K562 (cell line): ENCODE measurements around the gene HDAC7. TPM values are rescaled to one million over a fixed set of nuclear protein-coding genes. Genes with fewer than 3 reads are reported as not detected.

ENCODE experiments used
- ATAC-seq: fragments of 200-7000 bp; cut with Tn5 transposase; 3 replicates; pipeline ENCODE4 v1.9.1; 2020; ENCODE audit warnings: moderate library complexity
- BruUV-seq: library from RNA; stranded (reverse); fragments of 400-500 nt; replicated peaks from 2 replicates; lab custom pipeline; 2021; lab: Mats Ljungman, UMichigan
- CTCF ChIA-PET: fragments of 300-600 bp; formaldehyde crosslinking; extraction: SDS; loops from one replicate; lab custom pipeline; 2021; ENCODE audit warnings: low intra/inter-chr PET ratio; lab: Yijun Ruan, JAX
- POLR2A ChIA-PET: fragments of 300-600, 350-650 bp; sonication (Branson Sonifier 250); formaldehyde crosslinking; extraction: SDS; loops from one replicate; lab custom pipeline; 2021; ENCODE audit warnings: antibody characterized with exemption, inconsistent platforms; lab: Yijun Ruan, JAX
- DNase-seq, 4 experiments: peaks; one replicate each; pipeline versions ENCODE4 v3.0.0 to v3.0.0-alpha.2; 2011 to 2018; ENCODE audit warnings: low spot score in 3 of 4, mixed read lengths in 3 of 4; ENCODE audit errors: extremely low read depth in 1 of 4
- FAIRE-seq: peaks from 2 replicates; lab custom pipeline; 2011; peaks lifted over from hg19 to GRCh38; lab: Jason Lieb, UNC
- H2AFZ ChIP-seq: 2 replicates; pipeline ENCODE4 v1.6.0; 2011; ENCODE audit warnings: low read depth, low read length, control low read depth, inconsistent platforms
- H3K27ac ChIP-seq: fragments of 200-600 bp; 3 replicates; pipeline ENCODE4 v1.8.0; 2011; ENCODE audit warnings: low read depth, mild to moderate bottlenecking, control low read depth, inconsistent platforms, low read length, moderate library complexity, mixed read lengths; ENCODE audit errors: extremely low read depth
- H3K27me3 ChIP-seq, 2 experiments: fragments of 300-600 bp in 1 of 2; 2 replicates in 1 of 2; 3 replicates in 1 of 2; pipeline versions ENCODE4 v1.6.0 to v1.8.0; 2011; ENCODE audit warnings: inconsistent platforms in 2 of 2, low read length in 2 of 2, mild to moderate bottlenecking in 1 of 2, mixed read lengths in 1 of 2, moderate library complexity in 1 of 2; ENCODE audit not compliant: control insufficient read depth in 2 of 2, insufficient read depth in 2 of 2
- H3K36me3 ChIP-seq: fragments of 300-600 bp; 3 replicates; pipeline ENCODE4 v1.8.0; 2011; ENCODE audit warnings: mild to moderate bottlenecking, low read length, inconsistent platforms; ENCODE audit not compliant: control insufficient read depth, insufficient read depth
- H3K4me1 ChIP-seq, 2 experiments: fragments of 200-600 bp in 1 of 2; replicated peaks in 1 of 2; 2 replicates in 1 of 2; 3 replicates in 1 of 2; pipeline versions ENCODE4 v1.5.1 to v1.8.0; 2011; ENCODE audit warnings: inconsistent platforms in 2 of 2, low read length in 2 of 2, mild to moderate bottlenecking in 1 of 2, mixed read lengths in 1 of 2, moderate library complexity in 1 of 2; ENCODE audit not compliant: control insufficient read depth in 2 of 2, insufficient read depth in 2 of 2
- H3K4me2 ChIP-seq: 2 replicates; pipeline ENCODE4 v1.6.1; 2011; ENCODE audit warnings: low read length, control low read depth, inconsistent platforms, mixed read lengths; ENCODE audit not compliant: insufficient read depth
- H3K4me3 ChIP-seq: fragments of 200-600 bp; sonication (generic), shearing (Covaris generic); 2 replicates; pipeline ENCODE4 v1.5.1; 2016; ENCODE audit warnings: control low read depth, inconsistent platforms
- H3K79me2 ChIP-seq: fragments of 200-600 bp; 3 replicates; pipeline ENCODE4 v1.8.0; 2011; ENCODE audit warnings: low read length, inconsistent platforms; ENCODE audit not compliant: control insufficient read depth, insufficient read depth
- H3K9ac ChIP-seq, 2 experiments: 2 replicates each; pipeline versions ENCODE4 v1.6.0 to v1.6.1; 2011; ENCODE audit warnings: low read depth in 2 of 2, low read length in 2 of 2, control low read depth in 1 of 2, inconsistent platforms in 1 of 2, mild to moderate bottlenecking in 1 of 2, mixed read lengths in 1 of 2; ENCODE audit not compliant: insufficient read depth in 1 of 2
- H3K9me1 ChIP-seq: one replicate; pipeline ENCODE4 v1.6.0; 2011; ENCODE audit warnings: inconsistent platforms, mild to moderate bottlenecking, low read length, moderate library complexity; ENCODE audit not compliant: control insufficient read depth, insufficient read depth
- H3K9me3 ChIP-seq: replicated peaks from 2 replicates; pipeline ENCODE4 v1.5.1; 2011; ENCODE audit warnings: low read depth, low read length, inconsistent platforms; ENCODE audit not compliant: control insufficient read depth, insufficient read depth
- H4K20me1 ChIP-seq: replicated peaks from 2 replicates; pipeline ENCODE4 v1.6.1; 2011; ENCODE audit warnings: low read length, inconsistent platforms, mixed read lengths; ENCODE audit not compliant: control insufficient read depth, insufficient read depth
- CBX3 ChIP-seq, 2 experiments: IDR thresholded peaks; 1 replicate in 1 of 2; 2 replicates in 1 of 2; pipeline ENCODE4 v1.6.1; 2012; ENCODE audit warnings: inconsistent platforms in 2 of 2, low read length in 2 of 2, borderline replicate concordance in 1 of 2, control low read depth in 1 of 2
- HNRNPK ChIP-seq: fragments of 200-400 bp; formaldehyde crosslinking; IDR thresholded peaks from one replicate; pipeline ENCODE4 v1.6.1; 2018; ENCODE audit warnings: mild to moderate bottlenecking, low read depth, low read length; ENCODE audit not compliant: poor library complexity, severe bottlenecking
- KAT2B ChIP-seq: IDR thresholded peaks from one replicate; pipeline ENCODE4 v1.6.1; 2012; ENCODE audit warnings: low read depth, mild to moderate bottlenecking, control low read depth, inconsistent platforms, low read length, moderate library complexity
- NFE2 ChIP-seq: IDR thresholded peaks from 2 replicates; pipeline ENCODE4 v1.6.1; 2014; ENCODE audit warnings: antibody characterized with exemption, low read depth
- NKRF ChIP-seq: fragments of 450-650 bp; IDR thresholded peaks from 2 replicates; pipeline ENCODE4 v1.6.1; 2016; ENCODE audit warnings: borderline replicate concordance
- SNAPC5 ChIP-seq: fragments of 250-450 bp; sonication (Bioruptor Pico); IDR thresholded peaks from 2 replicates; pipeline ENCODE4 v1.8.0; 2021; ENCODE audit warnings: moderate library complexity, mild to moderate bottlenecking, inconsistent platforms
- ZNF766 ChIP-seq: fragments of 200-800 bp; sonication (Bioruptor generic); conservative IDR thresholded peaks from 2 replicates; pipeline ENCODE4 v1.6.1; 2016; ENCODE audit warnings: missing genetic modification characterization, missing compliant biosample characterization
- WGBS: fragments of 100-300 bp; shearing (Covaris generic); methylation state at CpG from one replicate; pipeline ENCODE4 v1.1.6; 2016; ENCODE audit warnings: low coverage, mixed read lengths; ENCODE audit not compliant: insufficient coverage; ENCODE audit errors: missing lambda C conversion rate; 5-methylcytosine and 5-hydroxymethylcytosine counted together
- in situ Hi-C: fragments of 300-500 bp; cut with MboI; formaldehyde crosslinking; loops from 4 replicates; pipeline ENCODE4 v1.15.0; 2018; ENCODE audit warnings: inconsistent platforms, mixed read lengths
- intact Hi-C: fragments of 100-400 bp; cut with micrococcal nuclease; formaldehyde crosslinking; loops from 2 replicates; pipeline ENCODE4 v1.14.2; 2022
- polyA plus RNA-seq, 8 experiments: library from polyadenylated mRNA; depleted of rRNA in 4 of 8; stranded (reverse) in 5 of 8; unstranded in 3 of 8; fragments of >200 nt; fragmentation: Nextera tagmentation in 2 of 8; fragmentation: Illumina TruSeq in 1 of 8; extraction: Ambion mirVana in 2 of 8; extraction: Trizol in 1 of 8; gene quantifications; 2 replicates each; pipeline versions ENCODE4 v1.2.1 to v1.2.3, GENCODE V29; 2011 to 2014; ENCODE audit warnings: inconsistent platforms in 1 of 8, missing spikeins in 1 of 8
- total RNA-seq, 7 experiments: library from RNA; depleted of rRNA in 6 of 7; stranded (reverse); fragments of >200 nt in 6 of 7; fragmentation: Illumina TruSeq in 2 of 7; extraction: Trizol in 2 of 7; gene quantifications; 2 replicates each; pipeline versions ENCODE4 v1.2.1 to v1.2.3, GENCODE V29; 2011 to 2021; ENCODE audit warnings: low replicate concordance in 1 of 7

Gene HDAC7
- total and polyA plus RNA-seq, 9 of the 15 experiments (the other 6 are each of a cell fraction or from before 2014, with no cell fraction given) = 2.5 to 129 (median 31.1) TPM

GRCh38 chr12:47748899-47749298 lies 70.8 kb downstream of the HDAC7 start:
- Histone ChIP-seq H3K9me1 (no peaks in the 10 kb centered on the region), H2AFZ (no peak overlapping the region), H3K79me2 (no peaks in the 10 kb centered on the region), H3K4me3 (no peak overlapping the region), H3K27me3 (peaks cover 30 to 62% of the 10 kb centered on the region in 2 experiments), H3K36me3 (no peaks in the 10 kb centered on the region), H3K4me1 (peaks cover 10 to 36% of the 10 kb centered on the region in 2 experiments; a peak in 3 of 5 replicates), H3K4me2 (no peak overlapping the region), H4K20me1 (no peaks in the 10 kb centered on the region; the same call in 1 of the 2 replicates), H3K27ac (no peak overlapping the region), H3K9ac (no peak overlapping the region), H3K9me3 (no peaks in the 10 kb centered on the region)
- ATAC-seq = no peak
- CTCF ChIA-PET = no interaction called here
- intact Hi-C loops = no loop called here
- no peak for FAIRE-seq
- in situ Hi-C loops = no loop called here
- TF ChIP-seq NKRF = no peak
- 10% methylated on average over 2 of the region's 3 CpGs for WGBS
- DNase-seq = no peak
- no TSS peak for BruUV-seq
- POLR2A ChIA-PET = no interaction called here

- TF ChIP-seq ZNF766 (CRISPR knock-in tag) = no peak
- no peak for TF ChIP-seq KAT2B
- no peak for TF ChIP-seq SNAPC5
- TF ChIP-seq NFE2 = no peak
- TF ChIP-seq HNRNPK = no peak
- no peak for TF ChIP-seq CBX3 (IDR thresholded peaks at IDR 0.05; ENCODE audit: borderline replicate concordance in 1 of 2, low read length in 2 of 2)
- Histone ChIP-seq H3K4me3 (no peak overlapping the region), H3K9me1 (no peaks in the 10 kb centered on the region), H3K79me2 (no peaks in the 10 kb centered on the region), H3K36me3 (no peaks in the 10 kb centered on the region), H4K20me1 (no peaks in the 10 kb centered on the region; the same call in 1 of the 2 replicates), H3K4me1 (peaks cover 6 to 40% of the 10 kb centered on the region in 2 experiments; a peak in 3 of 5 replicates), H3K27ac (no peak overlapping the region), H3K9ac (no peak overlapping the region), H3K27me3 (peaks cover 30 to 67% of the 10 kb centered on the region in 2 experiments), H2AFZ (no peak overlapping the region), H3K9me3 (no peaks in the 10 kb centered on the region), H3K4me2 (no peak overlapping the region)
- in situ Hi-C loops = no loop called here
- no TSS peak for BruUV-seq
- DNase-seq = no peak
- CTCF ChIA-PET = no interaction called here
- intact Hi-C loops = no loop called here
- POLR2A ChIA-PET = interaction anchor here (0.7 kb wide), 1 partner anchor 9 kb away, joined by 4 read pairs; no protein-coding TSS in a partner anchor
- no peak for ATAC-seq
- no peak for FAIRE-seq
- 0% methylated on average over 1 of the region's 1 CpG for WGBS
These were observed 71.2 kb downstream of the HDAC7 start for GRCh38 chr12:47748507-47748828.
